Gastrocnemius medialis (tissue), 4 donors: Measurements from ENCODE around the gene SHB.

Experiments
- POLR2A ChIP-seq, 2 donors: fragments of 450-650 bp; IDR thresholded peaks; one replicate each; pipeline ENCODE4 v1.6.1; 2017; ENCODE audit warnings: antibody characterized with exemption in 2 of 2, mild to moderate bottlenecking in 2 of 2, moderate library complexity in 2 of 2
- TF ChIP-seq, protein P1 (sequence below), 5 experiments: fragments of 450-650 bp in 3 of 5; fragments of 200-600 bp in 2 of 5; sonication (generic) in 2 of 5; IDR thresholded peaks in 4 of 5; conservative IDR thresholded peaks in 1 of 5; 1 replicate in 4 of 5; 2 replicates in 1 of 5; pipeline ENCODE4 v1.5.1; 2016 to 2019; ENCODE audit warnings: antibody characterized with exemption in 5 of 5, mild to moderate bottlenecking in 3 of 5, moderate library complexity in 3 of 5

DNA sequence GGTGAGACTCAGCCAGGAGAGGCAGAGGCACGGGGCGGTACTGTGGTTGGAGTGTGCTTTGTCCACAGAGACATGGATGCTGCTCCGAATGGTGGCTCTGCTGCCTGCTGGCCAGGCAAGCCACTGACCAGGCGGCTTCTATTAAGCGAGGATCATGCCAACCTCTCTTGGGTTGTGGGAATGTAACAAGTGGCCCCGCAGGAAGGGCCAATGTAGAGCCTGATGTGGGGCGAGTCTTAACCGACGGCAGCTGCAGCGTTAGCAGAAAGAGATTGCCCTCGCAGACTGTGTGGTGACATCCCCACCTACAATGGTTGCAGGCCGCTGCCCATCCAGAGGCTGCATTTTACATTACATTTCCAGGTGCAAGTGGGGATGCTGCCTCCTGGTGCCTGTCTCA is 118.5 kb downstream of the SHB start:
- TF ChIP-seq, protein P1, sequence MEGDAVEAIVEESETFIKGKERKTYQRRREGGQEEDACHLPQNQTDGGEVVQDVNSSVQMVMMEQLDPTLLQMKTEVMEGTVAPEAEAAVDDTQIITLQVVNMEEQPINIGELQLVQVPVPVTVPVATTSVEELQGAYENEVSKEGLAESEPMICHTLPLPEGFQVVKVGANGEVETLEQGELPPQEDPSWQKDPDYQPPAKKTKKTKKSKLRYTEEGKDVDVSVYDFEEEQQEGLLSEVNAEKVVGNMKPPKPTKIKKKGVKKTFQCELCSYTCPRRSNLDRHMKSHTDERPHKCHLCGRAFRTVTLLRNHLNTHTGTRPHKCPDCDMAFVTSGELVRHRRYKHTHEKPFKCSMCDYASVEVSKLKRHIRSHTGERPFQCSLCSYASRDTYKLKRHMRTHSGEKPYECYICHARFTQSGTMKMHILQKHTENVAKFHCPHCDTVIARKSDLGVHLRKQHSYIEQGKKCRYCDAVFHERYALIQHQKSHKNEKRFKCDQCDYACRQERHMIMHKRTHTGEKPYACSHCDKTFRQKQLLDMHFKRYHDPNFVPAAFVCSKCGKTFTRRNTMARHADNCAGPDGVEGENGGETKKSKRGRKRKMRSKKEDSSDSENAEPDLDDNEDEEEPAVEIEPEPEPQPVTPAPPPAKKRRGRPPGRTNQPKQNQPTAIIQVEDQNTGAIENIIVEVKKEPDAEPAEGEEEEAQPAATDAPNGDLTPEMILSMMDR (IDR thresholded peaks at IDR 0.05 in 4 of 5, conservative IDR thresholded peaks at IDR 0.05 in 1 of 5) = no peak
- no peak for TF ChIP-seq POLR2A (IDR thresholded peaks at IDR 0.05)
